PC-9 (cell line): Measurements from ENCODE around the gene NOTO. TPM values are rescaled to one million over a fixed set of nuclear protein-coding genes. Genes with fewer than 3 reads are reported as not detected.

ENCODE experiments used
- BruUV-seq: library from RNA; stranded (reverse); fragments of 400-500 nt; replicated peaks from 2 replicates; lab custom pipeline; 2021; lab: Mats Ljungman, UMichigan
- CTCF ChIA-PET: fragments of 300-600 bp; sonication (Branson Sonifier 250); formaldehyde crosslinking; loops from one replicate; lab custom pipeline; 2022; ENCODE audit warnings: antibody characterized with exemption; lab: Charles Lee
- POLR2A ChIA-PET: fragments of 300-600 bp; sonication (Branson Sonifier 250); formaldehyde crosslinking; loops from one replicate; lab custom pipeline; 2022; ENCODE audit warnings: antibody characterized with exemption; ENCODE audit not compliant: unreplicated experiment; lab: Charles Lee
- DNase-seq, 2 experiments: peaks; one replicate each; pipeline versions ENCODE4 v3.0.0 to v3.0.0-alpha.2; 2015 to 2022; ENCODE audit warnings: mixed read lengths in 1 of 2
- H2AFZ ChIP-seq: fragments of 200-600 bp; sonication (generic); 2 replicates; pipeline ENCODE4 v1.8.1; 2017; ENCODE audit warnings: antibody characterized with exemption
- H3F3A ChIP-seq: fragments of 200-600 bp; sonication (generic); 2 replicates; pipeline ENCODE4 v1.8.1; 2017; ENCODE audit warnings: antibody characterized with exemption, mild to moderate bottlenecking, low read depth; ENCODE audit not compliant: insufficient read depth
- H3K27ac ChIP-seq: fragments of 200-600 bp; sonication (generic); 2 replicates; pipeline ENCODE4 v1.6.1; 2016; ENCODE audit warnings: mixed run types
- H3K27me3 ChIP-seq: fragments of 200-600 bp; sonication (generic); 2 replicates; pipeline ENCODE4 v1.6.1; 2016; ENCODE audit warnings: low read depth, mixed run types; ENCODE audit not compliant: insufficient read depth
- H3K36me3 ChIP-seq: fragments of 200-600 bp; sonication (generic); 2 replicates; pipeline ENCODE4 v1.6.1; 2016; ENCODE audit warnings: low read depth, mixed run types
- H3K4me1 ChIP-seq: fragments of 200-600 bp; sonication (generic); replicated peaks from 2 replicates; pipeline ENCODE4 v1.6.1; 2016; ENCODE audit warnings: mixed run types; ENCODE audit not compliant: insufficient read depth
- H3K4me2 ChIP-seq: fragments of 200-600 bp; sonication (generic); 2 replicates; pipeline ENCODE4 v1.6.1; 2017; ENCODE audit warnings: mixed run types
- H3K4me3 ChIP-seq: fragments of 200-600 bp; sonication (generic); 2 replicates; pipeline ENCODE4 v1.6.1; 2016; ENCODE audit warnings: mixed run types
- H3K79me2 ChIP-seq: fragments of 200-600 bp; sonication (generic); 2 replicates; pipeline ENCODE4 v1.6.1; 2017; ENCODE audit warnings: low read depth, mixed run types
- H3K9me2 ChIP-seq: fragments of 200-600 bp; sonication (generic); 2 replicates; pipeline ENCODE4 v1.8.1; 2017; ENCODE audit warnings: mild to moderate bottlenecking; ENCODE audit not compliant: insufficient read depth
- H3K9me3 ChIP-seq: fragments of 200-600 bp; sonication (generic); 2 replicates; pipeline ENCODE4 v1.8.1; 2016; ENCODE audit warnings: low read depth; ENCODE audit not compliant: insufficient read depth
- H4K20me1 ChIP-seq: fragments of 200-600 bp; sonication (generic); 2 replicates; pipeline ENCODE4 v1.8.1; 2017; ENCODE audit not compliant: insufficient read depth
- EZH2 ChIP-seq: fragments of 200-600 bp; sonication (generic); IDR thresholded peaks from 2 replicates; pipeline ENCODE4 v1.8.0; 2017; ENCODE audit warnings: antibody characterized with exemption, low read depth
- intact Hi-C: fragments of 100-400 bp; cut with micrococcal nuclease; formaldehyde crosslinking; loops from one replicate; pipeline ENCODE4 v1.10.0; 2022; ENCODE audit not compliant: unreplicated experiment
- total RNA-seq: library from RNA; stranded (reverse); gene quantifications from 2 replicates; pipeline ENCODE4 v1.2.3, GENCODE V29; 2021
- TF ChIP-seq, protein P1 (sequence below): fragments of 200-600 bp; sonication (generic); conservative IDR thresholded peaks from 2 replicates; pipeline ENCODE4 v1.6.1; 2017; ENCODE audit warnings: mixed run types, antibody characterized with exemption, mild to moderate bottlenecking, moderate library complexity

NOTO gene
- total RNA-seq, 1 experiment from 2014 or later, result not detected

DNA sequence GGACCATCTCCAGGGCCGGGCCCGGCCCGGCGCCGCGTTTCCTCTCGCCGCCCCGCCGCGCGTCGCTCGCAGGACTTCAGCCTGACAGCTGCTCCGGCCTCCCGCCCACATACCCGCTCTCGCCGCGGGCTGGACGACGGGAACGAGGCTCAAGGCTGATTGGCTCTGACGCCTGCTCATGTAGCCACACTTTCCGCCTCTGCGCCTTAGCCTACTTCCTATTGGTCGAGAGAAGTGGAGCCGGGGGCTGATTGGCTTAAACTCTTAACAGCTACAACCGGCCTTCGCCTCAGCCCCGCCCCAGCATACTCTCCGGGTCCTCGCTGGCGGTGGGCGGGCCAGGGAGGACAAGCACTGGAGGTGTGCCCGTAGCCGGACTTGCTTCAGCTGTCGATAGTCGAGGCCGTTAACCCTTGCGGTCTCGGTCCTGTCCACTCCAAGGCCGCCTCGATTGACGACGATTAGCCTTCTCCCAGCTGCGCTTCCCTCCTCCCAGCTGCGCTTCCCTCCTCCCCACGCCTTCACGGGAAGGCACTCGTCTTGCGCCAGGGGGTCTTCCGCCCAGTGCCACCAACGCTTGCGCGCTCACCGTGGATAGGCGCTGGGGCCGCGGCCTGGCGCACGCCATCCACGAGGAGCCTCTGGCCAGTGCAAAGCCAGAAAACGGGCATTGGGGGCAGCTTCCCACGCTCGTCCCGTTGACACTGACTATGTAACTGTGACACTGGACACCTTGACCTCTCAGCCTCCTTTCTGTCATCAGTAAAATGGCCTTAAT lies 31.0 kb downstream of the NOTO start, which contains the start of gene PRADC1:
Gene PRADC1, minus strand, starts transcription at position 86 of the 778 bp plus-strand sequence. Its CDS starts 79 bp downstream, at position 7.
- Histone ChIP-seq H3K4me2 (peak within 1 kb of the TSS; percentile 98), H2AFZ (peak within 1 kb of the TSS; percentile 96), H3K79me2 (peaks cover 42% of the 10 kb centered on the region), H3K4me3 (peak within 1 kb of the TSS; percentile 89), H3K36me3 (no peaks in the 10 kb centered on the region), H3K27ac (peak within 1 kb of the TSS; percentile 82), H3K4me1 (peaks cover 20% of the 10 kb centered on the region), H3K27me3 (no peaks in the 10 kb centered on the region), H3F3A (peaks cover 6% of the 10 kb centered on the region), H4K20me1 (peaks cover 29% of the 10 kb centered on the region), H3K9me3 (no peaks in the 10 kb centered on the region), H3K9me2 (no peaks in the 10 kb centered on the region)
- DNase-seq, result peak; percentile 98 to 100
- intact Hi-C loops, result loop anchor here (1.0 to 10.0 kb wide), 2 partner anchors 19 to 151 kb away; partner anchors contain the start of genes ALMS1 and SMYD5
- POLR2A ChIA-PET, result interaction anchor here (0.5 to 1.1 kb wide), 8 partner anchors 21 to 433 kb away, joined by 3 to 6 read pairs (median 4); partner anchors contain the start of gene ALMS1
- TF ChIP-seq EZH2, result no peak
- TF ChIP-seq, protein P1, sequence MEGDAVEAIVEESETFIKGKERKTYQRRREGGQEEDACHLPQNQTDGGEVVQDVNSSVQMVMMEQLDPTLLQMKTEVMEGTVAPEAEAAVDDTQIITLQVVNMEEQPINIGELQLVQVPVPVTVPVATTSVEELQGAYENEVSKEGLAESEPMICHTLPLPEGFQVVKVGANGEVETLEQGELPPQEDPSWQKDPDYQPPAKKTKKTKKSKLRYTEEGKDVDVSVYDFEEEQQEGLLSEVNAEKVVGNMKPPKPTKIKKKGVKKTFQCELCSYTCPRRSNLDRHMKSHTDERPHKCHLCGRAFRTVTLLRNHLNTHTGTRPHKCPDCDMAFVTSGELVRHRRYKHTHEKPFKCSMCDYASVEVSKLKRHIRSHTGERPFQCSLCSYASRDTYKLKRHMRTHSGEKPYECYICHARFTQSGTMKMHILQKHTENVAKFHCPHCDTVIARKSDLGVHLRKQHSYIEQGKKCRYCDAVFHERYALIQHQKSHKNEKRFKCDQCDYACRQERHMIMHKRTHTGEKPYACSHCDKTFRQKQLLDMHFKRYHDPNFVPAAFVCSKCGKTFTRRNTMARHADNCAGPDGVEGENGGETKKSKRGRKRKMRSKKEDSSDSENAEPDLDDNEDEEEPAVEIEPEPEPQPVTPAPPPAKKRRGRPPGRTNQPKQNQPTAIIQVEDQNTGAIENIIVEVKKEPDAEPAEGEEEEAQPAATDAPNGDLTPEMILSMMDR, result no peak
- CTCF ChIA-PET, result interaction anchor here (0.7 to 1.2 kb wide), 4 partner anchors 14 to 127 kb away, joined by 3 to 4 read pairs (median 3); no protein-coding TSS in a partner anchor
- TSS peak; percentile 52 for BruUV-seq

DNA sequence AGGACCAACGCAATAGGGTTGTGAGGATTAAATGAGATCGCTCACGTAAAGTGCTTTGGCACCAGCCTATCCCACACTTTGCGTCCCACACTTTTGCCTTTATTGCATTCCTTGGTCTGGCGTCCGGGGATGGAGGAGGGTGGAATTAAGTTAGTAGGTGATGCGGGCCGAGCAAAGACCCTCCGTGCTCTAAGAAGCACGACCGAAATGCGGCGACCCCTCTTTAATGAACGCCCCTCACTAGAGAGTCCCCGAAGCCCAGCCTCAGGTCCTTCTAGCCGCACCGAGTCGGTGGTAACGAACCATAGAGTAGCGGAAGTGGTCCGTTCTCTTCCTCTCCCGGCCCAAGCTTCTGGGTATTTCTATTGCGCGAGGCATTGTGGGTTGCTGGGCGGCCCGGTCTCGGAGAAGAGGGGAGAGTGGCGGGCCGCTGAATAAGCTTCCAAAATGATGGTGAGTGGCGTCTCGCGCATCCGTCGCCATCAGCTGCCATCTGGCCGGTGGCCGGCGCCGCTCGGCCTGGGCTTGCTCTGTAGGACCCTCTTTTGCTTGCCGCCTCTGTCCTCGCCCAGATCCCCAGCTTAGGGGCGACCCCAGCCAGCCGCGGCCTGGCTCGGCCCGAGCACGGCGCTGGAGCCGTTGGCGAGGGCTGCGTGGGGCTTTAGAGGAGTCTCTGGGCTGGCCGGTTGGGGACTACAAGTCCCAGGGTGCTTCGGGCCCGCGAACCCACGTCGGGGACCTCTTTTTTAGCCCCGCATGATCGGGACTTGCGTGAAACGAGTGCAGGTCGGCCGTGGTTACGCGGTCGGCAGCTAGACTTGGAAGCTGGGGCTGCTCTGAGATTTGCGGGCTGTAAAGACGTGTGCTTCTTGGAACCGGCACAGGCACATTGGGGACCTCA lies 31.8 kb downstream of the NOTO start, which contains the start of gene CCT7:
Gene CCT7, plus strand, starts transcription at position 377 of the 901 bp plus-strand sequence. Its CDS starts 71 bp downstream, at position 448.
- TF ChIP-seq, protein P1, result no peak
- TF ChIP-seq EZH2, result no peak
- no peaks in the 10 kb centered on the region for H3K9me2 ChIP-seq
- peak within 1 kb of the TSS; percentile 96 for H2AFZ ChIP-seq
- POLR2A ChIA-PET, result interaction anchor here (0.5 to 1.1 kb wide), 7 partner anchors 22 to 503 kb away, joined by 3 to 6 read pairs (median 4); partner anchors contain the start of genes SPR and TPRKB
- H3K4me1 ChIP-seq, result peaks cover 20% of the 10 kb centered on the region
- CTCF ChIA-PET, result interaction anchor here (1.0 kb wide), 1 partner anchor 22 kb away, joined by 3 read pairs; no protein-coding TSS in a partner anchor
- H3K27me3 ChIP-seq, result no peaks in the 10 kb centered on the region
- peaks cover 37% of the 10 kb centered on the region for H4K20me1 ChIP-seq
- peak within 1 kb of the TSS; percentile 98 for H3K4me2 ChIP-seq
- intact Hi-C loops, result loop anchor here (1.0 to 10.0 kb wide), 3 partner anchors 10 to 151 kb away; partner anchors contain the start of genes ALMS1 and SMYD5
- 0 out of 2 replicates have a peak, but pooled peaks cover 6% of the 10 kb centered on the region for H3K36me3 ChIP-seq
- H3F3A ChIP-seq, result peaks cover 6% of the 10 kb centered on the region
- no peaks in the 10 kb centered on the region for H3K9me3 ChIP-seq
- DNase-seq, result peak; percentile 77 to 82
- BruUV-seq, result no TSS peak
- peak within 1 kb of the TSS; percentile 89 for H3K4me3 ChIP-seq
- peak within 1 kb of the TSS; percentile 82 for H3K27ac ChIP-seq
- peaks cover 51% of the 10 kb centered on the region for H3K79me2 ChIP-seq
